SK-N-SH (cell line): ENCODE data around the gene CCNA2. TPM values are rescaled to one million over a fixed set of nuclear protein-coding genes. Genes with fewer than 3 reads are reported as not detected.

Source experiments
- CTCF ChIA-PET: fragments of 300-600, 350-600 bp; formaldehyde crosslinking; extraction: SDS; loops from one replicate; lab custom pipeline; 2021; lab: Yijun Ruan, JAX
- POLR2A ChIA-PET: fragments of 350-600 bp; sonication (Branson Sonifier 250); formaldehyde crosslinking; extraction: SDS; loops from one replicate; lab custom pipeline; 2020; ENCODE audit warnings: antibody characterized with exemption, inconsistent platforms; lab: Yijun Ruan, JAX
- DNase-seq: peaks from one replicate; pipeline ENCODE4 v3.0.0; 2012
- H2AFZ ChIP-seq: fragments of 200-600 bp; sonication (generic); 2 replicates; pipeline ENCODE4 v1.8.1; 2016; ENCODE audit warnings: antibody characterized with exemption, mild to moderate bottlenecking, low read depth
- H3F3A ChIP-seq: fragments of 200-600 bp; sonication (generic); replicated peaks from 2 replicates; pipeline ENCODE3; 2016; ENCODE audit warnings: antibody characterized with exemption, mild to moderate bottlenecking; ENCODE audit not compliant: insufficient read depth
- H3K27ac ChIP-seq, 2 experiments: fragments of 200-500 bp in 1 of 2; fragments of 200-600 bp in 1 of 2; sonication (Bioruptor generic) in 1 of 2; sonication (generic), shearing (Covaris generic) in 1 of 2; 2 replicates each; pipeline versions ENCODE4 v1.5.1 to v1.6.1; 2014 to 2016; ENCODE audit warnings: low read depth in 2 of 2, inconsistent platforms in 1 of 2, low read length in 1 of 2, mild to moderate bottlenecking in 1 of 2, mixed read lengths in 1 of 2
- H3K27me3 ChIP-seq: fragments of 200-600 bp; sonication (generic), shearing (Covaris generic); 2 replicates; pipeline ENCODE4 v1.6.1; 2016; ENCODE audit warnings: mixed run types; ENCODE audit not compliant: insufficient read depth
- H3K36me3 ChIP-seq, 2 experiments: fragments of 200-500 bp in 1 of 2; fragments of 200-600 bp in 1 of 2; sonication (Bioruptor generic) in 1 of 2; sonication (generic) in 1 of 2; replicated peaks in 1 of 2; 2 replicates each; pipeline versions ENCODE3 to v1.5.1; 2014 to 2016; ENCODE audit warnings: low read length in 1 of 2, mild to moderate bottlenecking in 1 of 2; ENCODE audit not compliant: insufficient read depth in 2 of 2, control insufficient read depth in 1 of 2
- H3K4me1 ChIP-seq, 2 experiments: fragments of 200-500 bp in 1 of 2; fragments of 200-600 bp in 1 of 2; sonication (Bioruptor generic) in 1 of 2; sonication (generic), shearing (Covaris generic) in 1 of 2; 2 replicates each; pipeline versions ENCODE4 v1.5.1 to v1.6.1; 2014 to 2016; ENCODE audit warnings: low read depth in 1 of 2, low read length in 1 of 2, mixed run types in 1 of 2; ENCODE audit not compliant: insufficient read depth in 2 of 2, control insufficient read depth in 1 of 2
- H3K4me2 ChIP-seq: fragments of 200-600 bp; sonication (generic), shearing (Covaris generic); 2 replicates; pipeline ENCODE4 v1.6.1; 2017; ENCODE audit warnings: mixed run types
- H3K4me3 ChIP-seq, 2 experiments: fragments of 200-500 bp in 1 of 2; fragments of 200-600 bp in 1 of 2; sonication (Bioruptor generic) in 1 of 2; sonication (generic), shearing (Covaris generic) in 1 of 2; 2 replicates each; pipeline versions ENCODE4 v1.5.1 to v1.8.1; 2014 to 2016; ENCODE audit warnings: low read depth in 2 of 2, inconsistent platforms in 1 of 2, low read length in 1 of 2, mild to moderate bottlenecking in 1 of 2, mixed read lengths in 1 of 2, moderate library complexity in 1 of 2
- H3K79me2 ChIP-seq: fragments of 200-600 bp; sonication (generic); 2 replicates; pipeline ENCODE4 v1.8.1; 2017; ENCODE audit warnings: mild to moderate bottlenecking; ENCODE audit not compliant: insufficient read depth
- H3K9ac ChIP-seq: fragments of 200-600 bp; sonication (generic); 2 replicates; pipeline ENCODE4 v1.6.1; 2017; ENCODE audit warnings: mixed run types
- H3K9me2 ChIP-seq: fragments of 200-600 bp; sonication (generic); 2 replicates; pipeline ENCODE4 v1.6.1; 2017; ENCODE audit warnings: mixed run types
- H3K9me3 ChIP-seq: fragments of 200-600 bp; sonication (generic); 2 replicates; pipeline ENCODE4 v1.6.1; 2017; ENCODE audit warnings: mixed run types, mild to moderate bottlenecking, moderate library complexity
- H4K20me1 ChIP-seq: fragments of 200-600 bp; sonication (generic); 2 replicates; pipeline ENCODE4 v1.6.1; 2017; ENCODE audit warnings: mild to moderate bottlenecking, mixed run types; ENCODE audit not compliant: insufficient read depth
- CTCF ChIP-seq: fragments of 200-600 bp; sonication (generic); IDR thresholded peaks from 2 replicates; pipeline ENCODE4 v1.6.1; 2017; ENCODE audit warnings: antibody characterized with exemption, mild to moderate bottlenecking, moderate library complexity
- EZH2phosphoT487 ChIP-seq: fragments of 200-600 bp; sonication (generic); IDR thresholded peaks from 2 replicates; pipeline ENCODE4 v1.6.1; 2017; ENCODE audit warnings: low read depth, mixed run types, mild to moderate bottlenecking, antibody characterized with exemption, moderate library complexity, borderline replicate concordance
- GABPA ChIP-seq: IDR thresholded peaks from 2 replicates; pipeline ENCODE4 v1.4.0; 2012; ENCODE audit warnings: low read depth, mild to moderate bottlenecking
- MAX ChIP-seq: IDR thresholded peaks from 2 replicates; pipeline ENCODE4 v1.4.0; 2012; ENCODE audit warnings: low read depth
- MEF2A ChIP-seq: IDR thresholded peaks from 2 replicates; pipeline ENCODE4 v1.4.0; 2012; ENCODE audit warnings: low read depth, borderline replicate concordance
- MXI1 ChIP-seq: IDR thresholded peaks from 2 replicates; pipeline ENCODE4 v1.6.1; 2012; ENCODE audit warnings: mild to moderate bottlenecking, low read depth, low read length, improper control_type of control experiment
- NRF1 ChIP-seq: IDR thresholded peaks from 2 replicates; pipeline ENCODE4 v1.6.1; 2012; ENCODE audit warnings: low read depth, mild to moderate bottlenecking, low read length
- POLR2AphosphoS5 ChIP-seq: IDR thresholded peaks from 2 replicates; pipeline ENCODE4 v1.6.1; 2012; ENCODE audit warnings: low read depth, low read length
- RCOR1 ChIP-seq: fragments of 150-350 bp; IDR thresholded peaks from 2 replicates; pipeline ENCODE4 v1.6.1; 2017; ENCODE audit warnings: antibody characterized with exemption, low read length
- RFX5 ChIP-seq: IDR thresholded peaks from 2 replicates; pipeline ENCODE4 v1.6.1; 2012; ENCODE audit warnings: mild to moderate bottlenecking, improper control_type of control experiment, low read length
- RXRA ChIP-seq: IDR thresholded peaks from 2 replicates; pipeline ENCODE4 v1.4.0; 2012; ENCODE audit warnings: low read depth, mild to moderate bottlenecking, borderline replicate concordance
- SMC3 ChIP-seq: IDR thresholded peaks from 2 replicates; pipeline ENCODE4 v1.6.1; 2012; ENCODE audit warnings: low read depth, low read length, improper control_type of control experiment
- TAF1 ChIP-seq: IDR thresholded peaks from 2 replicates; pipeline ENCODE4 v1.6.1; 2012; ENCODE audit warnings: low read depth, mild to moderate bottlenecking, low read length, moderate library complexity, borderline replicate concordance
- TCF12 ChIP-seq: IDR thresholded peaks from 2 replicates; pipeline ENCODE4 v1.4.0; 2012
- TEAD4 ChIP-seq: IDR thresholded peaks from 2 replicates; pipeline ENCODE4 v1.4.0; 2012; ENCODE audit warnings: mild to moderate bottlenecking, borderline replicate concordance; ENCODE audit not compliant: insufficient read depth
- USF2 ChIP-seq: fragments of 150-350 bp; IDR thresholded peaks from 2 replicates; pipeline ENCODE4 v1.6.1; 2017; ENCODE audit warnings: antibody characterized with exemption, low read length, low read depth, borderline replicate concordance
- YY1 ChIP-seq: IDR thresholded peaks from 2 replicates; pipeline ENCODE4 v1.4.0; 2012; ENCODE audit warnings: low read depth, mild to moderate bottlenecking
- WGBS: methylation state at CpG from one replicate; pipeline ENCODE4 v1.1.6; 2017; ENCODE audit warnings: low lambda C conversion rate; 5-methylcytosine and 5-hydroxymethylcytosine counted together
- polyA plus RNA-seq, 3 experiments: library from polyadenylated mRNA; depleted of rRNA; stranded (reverse); fragments of >200 nt; gene quantifications; 2 replicates each; pipeline ENCODE4 v1.2.3, GENCODE V29; 2012

Gene CCNA2
- polyA plus RNA-seq, 1 of the 3 experiments (the other 2 are of a cell fraction) = 23.8 TPM

- Histone ChIP-seq H4K20me1 (no peaks in the 10 kb centered on the region), H3K27ac (peak overlapping the region; percentile 75 to 90; a peak in 3 of 4 replicates), H3K9me3 (no peaks in the 10 kb centered on the region), H3K4me2 (peak overlapping the region; percentile 88), H3K79me2 (peaks cover 53% of the 10 kb centered on the region), H3K4me1 (peaks cover 5 to 7% of the 10 kb centered on the region in 2 experiments; a peak in 3 of 4 replicates), H3K36me3 (peaks cover 29 to 48% of the 10 kb centered on the region in 2 experiments), H3K4me3 (peak overlapping the region; percentile 88 to 94), H3K9ac (peak overlapping the region; percentile 91), H3F3A (peaks cover 6% of the 10 kb centered on the region), H2AFZ (peak overlapping the region; percentile 91), H3K9me2 (no peaks in the 10 kb centered on the region), H3K27me3 (no peaks in the 10 kb centered on the region)
- CTCF ChIA-PET = interaction anchor here (0.9 kb wide), 1 partner anchor 10 kb away, joined by 4 read pairs; no protein-coding TSS in a partner anchor
- POLR2A ChIA-PET = interaction anchor here (0.8 to 1.8 kb wide), 5 partner anchors 17 to 105 kb away, joined by 3 to 9 read pairs (median 4); partner anchors contain the start of genes ANXA5, BBS7 and CCNA2
- 4% methylated on average over 4 of the region's 4 CpGs for WGBS
- TF ChIP-seq TAF1 (no peak), RCOR1 (no peak), USF2 (no peak), RFX5 (no peak), TEAD4 (no peak), SMC3 (no peak), RXRA (no peak), YY1 (no peak), NRF1 (no peak), MEF2A (no peak), CTCF (no peak), GABPA (no peak), EZH2phosphoT487 (no peak), MXI1 (no peak), MAX (no peak), POLR2AphosphoS5 (no peak), TCF12 (no peak)
- DNase-seq = no peak
Observed at GRCh38 chr4:121801715-121802075, 22.0 kb downstream of the CCNA2 start.
